ENCODE measurements around the gene SMG9. TPM values are rescaled to one million over a fixed set of nuclear protein-coding genes. Genes with fewer than 3 reads are reported as not detected.
A peak's percentile ranks its signal among the peaks of the same experiment; 100 is the strongest.

The SMG9 gene
- total and polyA plus RNA-seq, 8 donors: 6.6 to 23.0 (median 13.1) TPM

DNA sequence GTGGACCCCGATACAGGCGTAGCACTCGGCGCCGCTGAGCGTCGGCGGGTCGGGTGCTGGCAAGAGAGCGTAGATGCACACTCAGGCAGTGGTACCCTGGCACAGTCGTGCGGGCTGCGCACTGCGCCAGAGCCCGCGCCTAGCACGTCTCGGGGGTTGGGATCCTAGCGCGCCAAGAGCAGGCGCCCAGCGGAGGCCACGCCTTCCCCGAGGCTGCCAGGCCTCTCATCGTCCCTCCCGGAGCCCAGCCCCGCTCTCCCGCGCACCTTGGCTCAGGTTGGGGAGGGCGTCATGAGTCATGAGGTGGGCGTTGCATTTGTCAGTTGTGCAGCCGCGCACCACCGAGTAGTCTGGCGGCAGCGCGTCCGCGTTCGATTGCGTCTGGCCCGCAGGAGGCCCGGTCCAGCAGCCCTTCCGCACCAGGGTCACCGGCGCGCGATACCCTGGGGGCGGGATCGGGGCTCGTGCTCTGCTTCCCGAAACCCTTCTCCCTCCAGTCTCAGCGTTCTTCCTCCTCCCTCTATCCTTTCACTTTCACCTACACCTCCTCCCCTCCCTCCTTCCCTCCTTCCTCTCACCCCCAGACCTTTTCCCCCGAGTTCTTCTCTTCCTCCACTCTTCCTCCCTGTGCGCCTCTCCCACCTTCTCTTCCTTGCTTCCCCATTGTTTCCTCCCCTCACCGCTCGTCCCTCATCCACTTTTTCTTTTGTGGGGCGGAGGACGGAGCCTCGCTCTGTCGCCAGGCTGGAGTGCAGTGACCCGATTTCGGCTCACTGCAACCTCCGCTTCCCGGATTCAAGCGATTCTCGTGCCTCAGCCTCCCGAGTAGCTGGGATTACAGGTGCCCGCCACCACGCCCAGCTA lies 44.0 kb upstream of the SMG9 start:
- WGBS, 2 donors: 20 to 21% methylated on average over 69 to 70 of the region's 70 CpGs
- FAIRE-seq: no peak

DNA sequence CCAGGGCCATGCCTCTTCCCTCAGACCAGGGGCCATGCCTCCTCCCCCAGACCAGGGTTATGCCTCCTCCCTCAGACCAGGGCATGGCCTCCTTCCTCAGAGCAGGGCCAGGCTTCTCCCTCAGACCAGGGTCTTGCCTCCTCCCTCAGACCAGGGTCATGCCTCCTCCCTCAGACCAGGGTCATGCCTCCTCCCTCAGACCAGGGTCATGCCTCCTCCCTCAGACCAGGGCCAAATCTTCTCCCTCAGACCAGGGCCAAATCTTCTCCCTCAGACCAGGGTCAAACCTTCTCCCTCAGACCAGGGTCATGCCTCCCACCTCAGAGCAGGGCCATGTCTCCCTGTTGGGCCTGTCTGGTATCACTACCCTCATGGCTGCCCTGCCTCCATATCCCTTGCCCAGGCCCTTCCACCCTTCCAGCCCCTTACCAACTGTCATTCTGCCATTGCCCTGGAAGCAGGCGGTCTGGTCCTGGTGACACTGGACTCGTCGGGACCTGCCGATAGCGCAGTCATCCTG lies 43.3 kb upstream of the SMG9 start:
- FAIRE-seq (no peak), ATAC-seq (peak in 1 of 4 donors; percentile 5), DNase-seq (no peak)
- WGBS, 2 donors: 41 to 45% methylated on average over 5 of the region's 5 CpGs
- Histone ChIP-seq H3K36me3 (no peaks in the 10 kb centered on the region), H3K4me1 (no peaks in the 10 kb centered on the region), H3K27ac (no peak overlapping the region), H3K27me3 (no peaks in the 10 kb centered on the region), H3K9me3 (no peaks in the 10 kb centered on the region), H3K4me3 (peak overlapping the region in 3 of 4 donors; percentile 36 to 52 (median 44))
- TF ChIP-seq, protein P1, sequence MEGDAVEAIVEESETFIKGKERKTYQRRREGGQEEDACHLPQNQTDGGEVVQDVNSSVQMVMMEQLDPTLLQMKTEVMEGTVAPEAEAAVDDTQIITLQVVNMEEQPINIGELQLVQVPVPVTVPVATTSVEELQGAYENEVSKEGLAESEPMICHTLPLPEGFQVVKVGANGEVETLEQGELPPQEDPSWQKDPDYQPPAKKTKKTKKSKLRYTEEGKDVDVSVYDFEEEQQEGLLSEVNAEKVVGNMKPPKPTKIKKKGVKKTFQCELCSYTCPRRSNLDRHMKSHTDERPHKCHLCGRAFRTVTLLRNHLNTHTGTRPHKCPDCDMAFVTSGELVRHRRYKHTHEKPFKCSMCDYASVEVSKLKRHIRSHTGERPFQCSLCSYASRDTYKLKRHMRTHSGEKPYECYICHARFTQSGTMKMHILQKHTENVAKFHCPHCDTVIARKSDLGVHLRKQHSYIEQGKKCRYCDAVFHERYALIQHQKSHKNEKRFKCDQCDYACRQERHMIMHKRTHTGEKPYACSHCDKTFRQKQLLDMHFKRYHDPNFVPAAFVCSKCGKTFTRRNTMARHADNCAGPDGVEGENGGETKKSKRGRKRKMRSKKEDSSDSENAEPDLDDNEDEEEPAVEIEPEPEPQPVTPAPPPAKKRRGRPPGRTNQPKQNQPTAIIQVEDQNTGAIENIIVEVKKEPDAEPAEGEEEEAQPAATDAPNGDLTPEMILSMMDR (IDR thresholded peaks at IDR 0.05): no peak
- intact Hi-C loops (cut with DNase I): no loop called here

More for the DNA sequence above, 44.0 kb upstream of the SMG9 start:
- peak overlapping the region in 3 of 4 donors; percentile 36 to 52 (median 44) for H3K4me3 ChIP-seq
- H3K9me3 ChIP-seq: no peaks in the 10 kb centered on the region
- TF ChIP-seq, protein P1 (IDR thresholded peaks at IDR 0.05): no peak
- ATAC-seq (peak; percentile 77 to 95 (median 90)), DNase-seq (peak in 5 of 6 donors; percentile 35 to 69 (median 53))
- no peaks in the 10 kb centered on the region for H3K36me3 ChIP-seq
- intact Hi-C loops (cut with DNase I): no loop called here
- no peak overlapping the region for H3K27ac ChIP-seq
- no peaks in the 10 kb centered on the region for H3K4me1 ChIP-seq
- H3K27me3 ChIP-seq: no peaks in the 10 kb centered on the region

DNA sequence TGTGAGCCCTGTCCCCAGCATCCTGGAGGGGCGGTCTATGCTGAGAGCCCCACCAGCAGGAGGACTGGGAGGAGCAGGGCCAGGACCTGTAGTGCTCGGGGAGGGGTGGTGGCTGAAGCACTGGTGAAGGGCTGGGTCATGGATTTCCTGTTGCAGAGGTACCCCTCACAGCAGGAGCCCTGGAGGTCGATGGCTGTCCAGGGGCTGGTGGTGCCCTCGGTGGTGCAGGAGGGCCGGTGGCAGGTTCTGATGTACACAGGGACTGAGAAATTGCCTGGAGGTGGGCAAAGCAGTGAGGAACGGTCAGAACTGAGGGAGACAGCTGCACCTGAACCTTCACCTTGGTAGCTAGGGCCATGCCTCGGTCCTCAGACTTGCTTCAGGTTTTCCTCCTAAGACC lies 42.8 kb upstream of the SMG9 start:
- TF ChIP-seq, protein P1 (IDR thresholded peaks at IDR 0.05): no peak
- Histone ChIP-seq H3K27me3 (no peaks in the 10 kb centered on the region), H3K36me3 (no peaks in the 10 kb centered on the region), H3K4me3 (no peak overlapping the region), H3K27ac (no peak overlapping the region), H3K4me1 (no peaks in the 10 kb centered on the region), H3K9me3 (no peaks in the 10 kb centered on the region)
- no peak for ATAC-seq
- 73 to 90% methylated on average over 7 of the region's 7 CpGs for WGBS, 2 donors
- intact Hi-C loops (cut with DNase I): no loop called here
- no peak for DNase-seq
- no peak for FAIRE-seq

DNA sequence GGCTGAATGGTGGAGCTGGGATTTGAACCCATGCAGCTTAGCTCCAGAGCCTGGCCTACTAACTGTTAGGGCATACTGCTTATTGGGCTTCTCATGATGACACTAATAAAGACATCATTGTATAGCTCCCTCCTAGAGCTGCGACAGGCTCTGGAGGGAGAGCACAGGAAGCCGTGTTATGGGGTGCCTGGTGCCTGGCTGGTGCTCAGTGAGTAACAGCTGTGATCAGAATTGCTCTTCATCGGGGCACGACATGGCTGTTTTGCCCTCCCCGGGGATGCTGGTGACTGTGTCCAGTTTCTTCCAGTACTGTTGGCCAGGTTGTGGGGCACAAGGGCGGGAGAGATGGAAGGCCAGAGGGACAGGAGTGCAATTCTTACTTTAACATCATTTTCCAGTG lies 42.4 kb upstream of the SMG9 start:
- no peaks in the 10 kb centered on the region for H3K36me3 ChIP-seq
- intact Hi-C loops (cut with DNase I): no loop called here
- H3K4me1 ChIP-seq: no peaks in the 10 kb centered on the region
- no peaks in the 10 kb centered on the region for H3K27me3 ChIP-seq
- H3K9me3 ChIP-seq: no peaks in the 10 kb centered on the region
- WGBS, 2 donors: 38 to 71% methylated on average over 6 of the region's 6 CpGs
- FAIRE-seq: no peak
- ATAC-seq: no peak
- H3K4me3 ChIP-seq: no peak overlapping the region
- TF ChIP-seq, protein P1 (IDR thresholded peaks at IDR 0.05): no peak
- DNase-seq: no peak
- H3K27ac ChIP-seq: no peak overlapping the region

DNA sequence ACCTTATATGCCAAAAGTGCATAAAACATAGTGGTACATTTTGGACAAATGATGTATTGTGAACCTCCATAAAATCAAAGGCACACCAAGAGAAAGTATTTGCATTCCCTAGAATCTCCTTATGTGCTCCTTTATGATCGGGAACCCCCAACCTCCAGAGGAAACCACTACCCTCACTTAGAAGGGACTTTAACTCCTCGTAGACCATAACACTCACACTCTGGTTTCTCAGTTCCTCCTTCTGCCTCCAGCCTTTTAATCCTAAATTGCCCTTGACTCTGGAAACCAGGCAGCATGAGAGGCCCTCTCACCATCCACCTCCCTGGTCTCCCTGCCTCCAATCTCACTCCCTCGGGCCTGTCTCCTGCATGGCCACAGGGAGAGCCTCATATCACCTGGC lies 35.8 kb upstream of the SMG9 start:
- DNase-seq (no peak), ATAC-seq (no peak), FAIRE-seq (no peak)
- Histone ChIP-seq H3K27me3 (no peaks in the 10 kb centered on the region), H3K36me3 (no peaks in the 10 kb centered on the region), H3K4me3 (no peak overlapping the region), H3K9me3 (no peaks in the 10 kb centered on the region), H3K4me1 (no peaks in the 10 kb centered on the region), H3K27ac (no peak overlapping the region)
- intact Hi-C loops (cut with DNase I): no loop called here
- 15 to 24% methylated on average over 3 of the region's 3 CpGs for WGBS, 2 donors
- TF ChIP-seq, protein P1 (IDR thresholded peaks at IDR 0.05): no peak

Data from pancreas (tissue), 10 donors.